ENCODE measurements around the gene RGPD8. TPM values are rescaled to one million over a fixed set of nuclear protein-coding genes. Genes with fewer than 3 reads are reported as not detected.

The RGPD8 gene
- total and polyA plus RNA-seq, 2 of the 13 experiments (the other 11 are each of a cell fraction or from before 2014, with no cell fraction given) = 2.3 to 12.8 TPM

GRCh38 chr2:112340475-112341267 lies 92.8 kb downstream of the RGPD8 start:
- intact Hi-C loops (cut with micrococcal nuclease; ENCODE audit: unreplicated experiment) = no loop called here
- H3K27me3 ChIP-seq (ENCODE audit: control insufficient read depth in 1 of 2, insufficient read depth in 2 of 2, low read length in 2 of 2) = no peaks in the 10 kb centered on the region
- H3K36me3 ChIP-seq (replicated peaks in 1 of 2; ENCODE audit: control insufficient read depth in 1 of 2, insufficient read depth in 2 of 2, low read length in 2 of 2) = no peaks in the 10 kb centered on the region; a peak in 1 of 5 replicates
- H4K20me1 ChIP-seq (ENCODE audit: insufficient read depth, low read length) = no peaks in the 10 kb centered on the region
- TF ChIP-seq GZF1 (CRISPR knock-in tag; IDR thresholded peaks at IDR 0.05) (peak; percentile 91), CENPBD1 (CRISPR knock-in tag; IDR thresholded peaks at IDR 0.05; ENCODE audit: borderline replicate concordance, low read depth) (no peak)
- H3K79me2 ChIP-seq (ENCODE audit: insufficient read depth, low read length) = no peaks in the 10 kb centered on the region
- H3K4me3 ChIP-seq (replicated peaks in 1 of 3; ENCODE audit: insufficient read depth in 1 of 3, low read depth in 2 of 3, low read length in 3 of 3) = no peak overlapping the region
- no peak overlapping the region for H2AFZ ChIP-seq (ENCODE audit: low read length)
- H3K4me1 ChIP-seq (ENCODE audit: insufficient read depth, low read length) = peaks cover 19% of the 10 kb centered on the region
- no TSS peak for BruUV-seq (replicated peaks)
- ChIA-PET CTCF (ENCODE audit: low intra/inter-chr PET ratio, low total read pairs) (no interaction called here), POLR2A (no interaction called here)
- no peak for FAIRE-seq
- no peak for DNase-seq (ENCODE audit: low spot score)
- H3K27ac ChIP-seq (ENCODE audit: extremely low read length, insufficient read depth, low read length) = no peak overlapping the region
- 62% methylated on average over 9 of the region's 9 CpGs for whole genome bisulfite sequencing (ENCODE audit: low lambda C conversion rate)
- no peak for ATAC-seq
- H3K4me2 ChIP-seq (ENCODE audit: low read depth, low read length) = no peak overlapping the region
- in situ Hi-C loops (cut with HindIII; ENCODE audit: extremely low pct_ligation_motif_present, low pct_unique_long_range_greater_than_20kb) = no loop called here
- no peak overlapping the region for H3K9ac ChIP-seq (ENCODE audit: insufficient read depth, low read depth, low read length)
- no peaks in the 10 kb centered on the region for H3K9me3 ChIP-seq (ENCODE audit: low read length)

- CTCF ChIA-PET (ENCODE audit: low intra/inter-chr PET ratio, low total read pairs) = no interaction called here
- Histone ChIP-seq H2AFZ (ENCODE audit: low read length) (no peak overlapping the region), H3K9me3 (ENCODE audit: low read length) (no peaks in the 10 kb centered on the region), H4K20me1 (ENCODE audit: insufficient read depth, low read length) (no peaks in the 10 kb centered on the region), H3K27me3 (ENCODE audit: control insufficient read depth in 1 of 2, insufficient read depth in 2 of 2, low read length in 2 of 2) (no peaks in the 10 kb centered on the region), H3K27ac (ENCODE audit: extremely low read length, insufficient read depth, low read length) (no peak overlapping the region), H3K79me2 (ENCODE audit: insufficient read depth, low read length) (no peaks in the 10 kb centered on the region), H3K9ac (ENCODE audit: insufficient read depth, low read depth, low read length) (no peak overlapping the region), H3K36me3 (replicated peaks in 1 of 2; ENCODE audit: control insufficient read depth in 1 of 2, insufficient read depth in 2 of 2, low read length in 2 of 2) (no peaks in the 10 kb centered on the region; a peak in 1 of 5 replicates), H3K4me3 (replicated peaks in 1 of 3; ENCODE audit: insufficient read depth in 1 of 3, low read depth in 2 of 3, low read length in 3 of 3) (no peak overlapping the region), H3K4me2 (ENCODE audit: low read depth, low read length) (no peak overlapping the region), H3K4me1 (ENCODE audit: insufficient read depth, low read length) (peaks cover 12% of the 10 kb centered on the region)
- ATAC-seq (no peak), FAIRE-seq (no peak), DNase-seq (ENCODE audit: low spot score) (no peak)
- WGBS (ENCODE audit: low lambda C conversion rate) = 42% methylated on average over 2 of the region's 2 CpGs
- in situ Hi-C loops (cut with HindIII; ENCODE audit: extremely low pct_ligation_motif_present, low pct_unique_long_range_greater_than_20kb) = no loop called here
- POLR2A ChIA-PET = no interaction called here
- intact Hi-C loops (cut with micrococcal nuclease; ENCODE audit: unreplicated experiment) = no loop called here
- no TSS peak for BruUV-seq (replicated peaks)
- TF ChIP-seq ZNF253 (CRISPR knock-in tag; IDR thresholded peaks at IDR 0.05; ENCODE audit: borderline replicate concordance) (no peak), ZNF101 (CRISPR knock-in tag; IDR thresholded peaks at IDR 0.05; ENCODE audit: borderline replicate concordance, low read depth) (no peak), NFRKB (IDR thresholded peaks at IDR 0.05) (no peak), ZNF501 (CRISPR knock-in tag; IDR thresholded peaks at IDR 0.05) (no peak), ZNF3 (CRISPR knock-in tag; IDR thresholded peaks at IDR 0.05) (no peak), ZC3H13 (CRISPR knock-in tag; IDR thresholded peaks at IDR 0.05) (no peak), MYPOP (CRISPR knock-in tag; IDR thresholded peaks at IDR 0.05) (no peak), ZNF580 (CRISPR knock-in tag; IDR thresholded peaks at IDR 0.05; ENCODE audit: borderline replicate concordance, low read depth) (no peak), MTA3 (CRISPR knock-in tag; IDR thresholded peaks at IDR 0.05) (no peak), MYC (CRISPR knock-in tag; IDR thresholded peaks at IDR 0.05; ENCODE audit: borderline replicate concordance) (no peak), ZKSCAN5 (CRISPR knock-in tag; IDR thresholded peaks at IDR 0.05) (no peak), JUNB (CRISPR knock-in tag; IDR thresholded peaks at IDR 0.05; ENCODE audit: borderline replicate concordance) (no peak)
Observed at GRCh38 chr2:112339986-112340385, 93.5 kb downstream of the RGPD8 start.

Data from HepG2 (cell line).